SK-N-MC (cell line): Measurements from ENCODE around the gene PDLIM4.

Source experiments
- EZH2 ChIP-seq: fragments of 200-600 bp; sonication (generic); IDR thresholded peaks from one replicate; pipeline ENCODE4 v1.6.1; 2017; ENCODE audit warnings: antibody characterized with exemption
- FOXP2 ChIP-seq: optimal IDR thresholded peaks from 2 replicates; pipeline ENCODE3; 2011; ENCODE audit warnings: mild to moderate bottlenecking, moderate library complexity; ENCODE audit not compliant: insufficient read depth; ENCODE audit errors: extremely low read length, control extremely low read depth
- POLR2AphosphoS5 ChIP-seq: IDR thresholded peaks from 2 replicates; pipeline ENCODE4 v1.6.1; 2012; ENCODE audit warnings: mild to moderate bottlenecking, low read depth, low read length, borderline replicate concordance

- TF ChIP-seq EZH2 (no peak), POLR2AphosphoS5 (no peak), FOXP2 (no peak)
Measured at GRCh38 chr5:132281856-132282614, 24.5 kb downstream of the PDLIM4 start.
